C4-2B (cell line): ENCODE data around the gene AFAP1L1.

Experiments
- ZFX ChIP-seq: fragments of 450-650 bp; IDR thresholded peaks from 2 replicates; pipeline ENCODE4 v1.6.1; 2017
- TF ChIP-seq, protein P1 (sequence below): fragments of 450-650 bp; conservative IDR thresholded peaks from 2 replicates; pipeline ENCODE4 v1.5.1; 2017; ENCODE audit warnings: mild to moderate bottlenecking

DNA sequence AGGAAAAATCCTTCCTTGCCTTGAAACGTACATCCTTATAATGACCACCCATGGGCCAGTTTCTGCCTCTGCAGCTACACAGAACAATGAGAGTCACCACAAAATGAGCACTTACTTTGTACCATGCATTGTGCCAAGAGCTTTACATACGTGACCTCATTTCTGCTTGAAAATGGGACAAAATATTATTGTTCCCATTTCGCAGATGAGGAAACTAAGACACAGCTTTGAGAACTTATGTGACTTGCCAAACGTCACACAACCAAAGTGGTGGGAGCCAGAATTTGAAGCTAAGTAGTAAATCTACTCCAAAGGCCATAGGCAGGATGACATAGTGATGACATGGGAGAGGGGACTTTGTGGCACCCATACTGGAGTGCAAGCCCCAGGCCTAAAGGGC, 38.8 kb downstream of the AFAP1L1 start:
- TF ChIP-seq, protein P1, sequence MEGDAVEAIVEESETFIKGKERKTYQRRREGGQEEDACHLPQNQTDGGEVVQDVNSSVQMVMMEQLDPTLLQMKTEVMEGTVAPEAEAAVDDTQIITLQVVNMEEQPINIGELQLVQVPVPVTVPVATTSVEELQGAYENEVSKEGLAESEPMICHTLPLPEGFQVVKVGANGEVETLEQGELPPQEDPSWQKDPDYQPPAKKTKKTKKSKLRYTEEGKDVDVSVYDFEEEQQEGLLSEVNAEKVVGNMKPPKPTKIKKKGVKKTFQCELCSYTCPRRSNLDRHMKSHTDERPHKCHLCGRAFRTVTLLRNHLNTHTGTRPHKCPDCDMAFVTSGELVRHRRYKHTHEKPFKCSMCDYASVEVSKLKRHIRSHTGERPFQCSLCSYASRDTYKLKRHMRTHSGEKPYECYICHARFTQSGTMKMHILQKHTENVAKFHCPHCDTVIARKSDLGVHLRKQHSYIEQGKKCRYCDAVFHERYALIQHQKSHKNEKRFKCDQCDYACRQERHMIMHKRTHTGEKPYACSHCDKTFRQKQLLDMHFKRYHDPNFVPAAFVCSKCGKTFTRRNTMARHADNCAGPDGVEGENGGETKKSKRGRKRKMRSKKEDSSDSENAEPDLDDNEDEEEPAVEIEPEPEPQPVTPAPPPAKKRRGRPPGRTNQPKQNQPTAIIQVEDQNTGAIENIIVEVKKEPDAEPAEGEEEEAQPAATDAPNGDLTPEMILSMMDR, result no peak
- TF ChIP-seq ZFX, result no peak
